CD4-positive, alpha-beta T cell (primary cell): Measurements from ENCODE around the gene SRPK2. TPM values are rescaled to one million over a fixed set of nuclear protein-coding genes. Genes with fewer than 3 reads are reported as not detected.
"Not testable (repeated sequence)": the region's sequence is repeated elsewhere in the genome, so short reads cannot be mapped to it uniquely, and the experiment has no call there.

Experiments
- ATAC-seq: fragments of 200-7000 bp; cut with Tn5 transposase; one replicate; pipeline ENCODE4 v1.10.0; 2022; ENCODE audit warnings: mild to moderate bottlenecking; ENCODE audit not compliant: poor library complexity
- CTCF ChIA-PET: fragments of 350-600 bp; sonication (Branson Sonifier 250); formaldehyde crosslinking; loops from one replicate; lab custom pipeline; 2021; ENCODE audit warnings: antibody characterized with exemption, inconsistent platforms; lab: Charles Lee
- POLR2A ChIA-PET: fragments of 350-600 bp; sonication (Branson Sonifier 250); formaldehyde crosslinking; loops from one replicate; lab custom pipeline; 2021; ENCODE audit warnings: antibody characterized with exemption, inconsistent platforms; lab: Charles Lee
- DNase-seq, 14 experiments: peaks; one replicate each; pipeline ENCODE4 v3.0.0-alpha.2; 2013 to 2020; ENCODE audit warnings: mixed read lengths in 2 of 14
- H3K27ac ChIP-seq, 2 donors: one replicate each; pipeline versions ENCODE4 v1.5.1 to v1.7.0; 2013; ENCODE audit warnings: low read length in 2 of 2, low read depth in 1 of 2, mild to moderate bottlenecking in 1 of 2
- H3K27me3 ChIP-seq, 2 experiments: 1 replicate in 1 of 2; 2 replicates in 1 of 2; pipeline versions ENCODE4 v1.6.1 to v1.7.0; 2013; ENCODE audit warnings: low read length in 2 of 2, control low read depth in 1 of 2, mild to moderate bottlenecking in 1 of 2, moderate library complexity in 1 of 2; ENCODE audit not compliant: insufficient read depth in 2 of 2, control insufficient read depth in 1 of 2
- H3K36me3 ChIP-seq: one replicate; pipeline ENCODE4 v1.6.1; 2013; ENCODE audit warnings: low read length, control low read depth; ENCODE audit not compliant: insufficient read depth
- H3K4me1 ChIP-seq: one replicate; pipeline ENCODE4 v1.6.1; 2013; ENCODE audit warnings: low read length, control low read depth; ENCODE audit not compliant: insufficient read depth
- H3K4me3 ChIP-seq: one replicate; pipeline ENCODE4 v1.5.1; 2013; ENCODE audit warnings: mild to moderate bottlenecking, low read length, moderate library complexity
- H3K9me3 ChIP-seq, 2 experiments: 1 replicate in 1 of 2; 2 replicates in 1 of 2; pipeline versions ENCODE4 v1.6.1 to v1.7.0; 2013; ENCODE audit warnings: low read length in 2 of 2, mild to moderate bottlenecking in 2 of 2, control low read depth in 1 of 2, moderate library complexity in 1 of 2; ENCODE audit not compliant: control insufficient read depth in 1 of 2, insufficient read depth in 1 of 2
- H3K27ac Mint-ChIP-seq: one replicate; pipeline ENCODE4 v1.8.0; 2020; ENCODE audit warnings: mixed read lengths
- H3K27me3 Mint-ChIP-seq: one replicate; pipeline ENCODE4 v1.8.0; 2021; ENCODE audit warnings: mixed read lengths
- H3K36me3 Mint-ChIP-seq: one replicate; pipeline ENCODE4 v1.8.0; 2021; ENCODE audit warnings: low read depth, mixed read lengths
- H3K4me1 Mint-ChIP-seq: one replicate; pipeline ENCODE4 v1.8.0; 2021; ENCODE audit warnings: low read depth, mixed read lengths
- H3K4me3 Mint-ChIP-seq: one replicate; pipeline ENCODE4 v1.8.0; 2020; ENCODE audit warnings: mild to moderate bottlenecking, mixed read lengths
- H3K9me3 Mint-ChIP-seq: one replicate; pipeline ENCODE4 v1.8.0; 2020; ENCODE audit warnings: mixed read lengths
- intact Hi-C, 2 experiments: fragments of 100-400 bp; cut with DNase I in 1 of 2; cut with micrococcal nuclease in 1 of 2; formaldehyde crosslinking; loops; one replicate each; pipeline versions ENCODE4 v1.15.1 to v1.9.0; 2023 to 2025; cut with DNase I, micrococcal nuclease
- total RNA-seq, 174 experiments: library from RNA in 2 of 174; stranded (reverse) in 2 of 174; gene quantifications; one replicate each; pipeline ENCODE4 v1.2.3 and lab custom pipeline; 2021 to 2026
- TF ChIP-seq, protein P1 (sequence below): fragments of 200-600 bp; IDR thresholded peaks from one replicate; pipeline ENCODE4 v1.8.0; 2022; ENCODE audit warnings: antibody characterized with exemption, mild to moderate bottlenecking

Gene SRPK2
- total RNA-seq, 2 experiments from 2014 or later, result 39.9 to 40.9 TPM

DNA sequence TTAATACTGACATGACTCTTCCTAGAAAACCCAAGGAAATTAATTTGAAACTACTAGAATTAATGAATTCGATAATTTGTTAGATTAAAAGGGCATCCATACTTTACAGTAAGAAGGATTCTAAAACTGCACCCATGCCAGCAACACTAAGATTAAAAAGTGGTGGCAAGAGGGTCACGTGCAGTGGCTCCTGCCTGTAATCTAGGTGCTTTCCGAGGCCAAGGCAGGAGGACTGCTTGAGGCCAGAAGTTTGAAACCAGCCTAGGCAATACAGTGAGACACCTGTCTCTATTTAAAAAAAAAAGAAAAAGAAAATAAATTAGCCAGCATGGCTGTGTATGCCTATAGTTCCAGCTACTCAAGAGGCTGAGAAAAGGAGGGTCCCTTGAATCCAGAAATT, 58.2 kb downstream of the SRPK2 start:
- CTCF ChIA-PET, result interaction anchor here (1.0 kb wide), 2 partner anchors 9 to 32 kb away, joined by 3 read pairs; no protein-coding TSS in a partner anchor
- Histone ChIP-seq H3K4me3 (no peak overlapping the region), H3K36me3 (no peaks in the 10 kb centered on the region), H3K4me1 (peaks cover 2% of the 10 kb centered on the region), H3K9me3 (no peaks in the 10 kb centered on the region), H3K27ac (no peak overlapping the region), H3K27me3 (no peaks in the 10 kb centered on the region)
- Mint-ChIP-seq H3K27ac (no peak overlapping the region), H3K4me1 (peaks cover 39% of the 10 kb centered on the region), H3K9me3 (no peaks in the 10 kb centered on the region), H3K27me3 (no peaks in the 10 kb centered on the region), H3K36me3 (no peaks in the 10 kb centered on the region), H3K4me3 (no peak overlapping the region)
- intact Hi-C loops, result loop anchor here in 1 of 2 experiments (5.0 kb wide), 2 partner anchors 308 to 403 kb away; no protein-coding TSS in a partner anchor
- TF ChIP-seq, protein P1, sequence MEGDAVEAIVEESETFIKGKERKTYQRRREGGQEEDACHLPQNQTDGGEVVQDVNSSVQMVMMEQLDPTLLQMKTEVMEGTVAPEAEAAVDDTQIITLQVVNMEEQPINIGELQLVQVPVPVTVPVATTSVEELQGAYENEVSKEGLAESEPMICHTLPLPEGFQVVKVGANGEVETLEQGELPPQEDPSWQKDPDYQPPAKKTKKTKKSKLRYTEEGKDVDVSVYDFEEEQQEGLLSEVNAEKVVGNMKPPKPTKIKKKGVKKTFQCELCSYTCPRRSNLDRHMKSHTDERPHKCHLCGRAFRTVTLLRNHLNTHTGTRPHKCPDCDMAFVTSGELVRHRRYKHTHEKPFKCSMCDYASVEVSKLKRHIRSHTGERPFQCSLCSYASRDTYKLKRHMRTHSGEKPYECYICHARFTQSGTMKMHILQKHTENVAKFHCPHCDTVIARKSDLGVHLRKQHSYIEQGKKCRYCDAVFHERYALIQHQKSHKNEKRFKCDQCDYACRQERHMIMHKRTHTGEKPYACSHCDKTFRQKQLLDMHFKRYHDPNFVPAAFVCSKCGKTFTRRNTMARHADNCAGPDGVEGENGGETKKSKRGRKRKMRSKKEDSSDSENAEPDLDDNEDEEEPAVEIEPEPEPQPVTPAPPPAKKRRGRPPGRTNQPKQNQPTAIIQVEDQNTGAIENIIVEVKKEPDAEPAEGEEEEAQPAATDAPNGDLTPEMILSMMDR, result no peak
- POLR2A ChIA-PET, result interaction anchor here (1.0 kb wide), 1 partner anchor 10 kb away, joined by 3 read pairs; no protein-coding TSS in a partner anchor
- no peak for ATAC-seq
- DNase-seq, result no peak

DNA sequence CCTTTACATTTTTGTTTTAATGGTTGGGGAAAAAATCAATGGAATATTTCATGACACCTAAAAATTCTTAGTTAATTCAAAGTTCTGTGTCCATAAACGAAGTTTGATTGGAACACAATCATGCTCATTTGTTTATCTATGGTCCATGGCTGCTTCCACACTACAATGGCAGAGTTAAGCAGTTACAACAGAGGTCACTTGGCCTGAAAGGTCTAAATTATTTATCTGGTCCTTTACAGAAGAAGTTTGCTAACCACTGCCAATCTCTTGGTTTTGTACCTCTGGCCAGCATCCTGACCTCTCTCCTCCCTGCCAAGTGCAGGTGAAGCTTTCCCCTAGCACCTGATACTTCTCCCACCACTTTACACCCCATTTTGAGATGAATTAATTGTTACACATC, 61.5 kb downstream of the SRPK2 start:
- Mint-ChIP-seq H3K36me3 (peaks cover 6% of the 10 kb centered on the region), H3K9me3 (no peaks in the 10 kb centered on the region), H3K27me3 (no peaks in the 10 kb centered on the region), H3K4me3 (no peak overlapping the region), H3K27ac (no peak overlapping the region), H3K4me1 (peaks cover 58% of the 10 kb centered on the region)
- TF ChIP-seq, protein P1, result no peak
- ATAC-seq (no peak), DNase-seq (no peak)
- ChIA-PET CTCF (interaction anchor here (1.0 kb wide), 1 partner anchor 58 kb away, joined by 4 read pairs; no protein-coding TSS in a partner anchor), POLR2A (interaction anchor here (0.6 kb wide), 1 partner anchor 69 kb away, joined by 3 read pairs; no protein-coding TSS in a partner anchor)
- peaks cover 0 to under 1% of the 10 kb centered on the region in 2 experiments for H3K9me3 ChIP-seq
- H3K4me1 ChIP-seq, result peaks cover 2% of the 10 kb centered on the region
- no peaks in the 10 kb centered on the region for H3K27me3 ChIP-seq
- no peaks in the 10 kb centered on the region for H3K36me3 ChIP-seq
- intact Hi-C loops, result no loop called here
- H3K27ac ChIP-seq, result no peak overlapping the region
- H3K4me3 ChIP-seq, result no peak overlapping the region

DNA sequence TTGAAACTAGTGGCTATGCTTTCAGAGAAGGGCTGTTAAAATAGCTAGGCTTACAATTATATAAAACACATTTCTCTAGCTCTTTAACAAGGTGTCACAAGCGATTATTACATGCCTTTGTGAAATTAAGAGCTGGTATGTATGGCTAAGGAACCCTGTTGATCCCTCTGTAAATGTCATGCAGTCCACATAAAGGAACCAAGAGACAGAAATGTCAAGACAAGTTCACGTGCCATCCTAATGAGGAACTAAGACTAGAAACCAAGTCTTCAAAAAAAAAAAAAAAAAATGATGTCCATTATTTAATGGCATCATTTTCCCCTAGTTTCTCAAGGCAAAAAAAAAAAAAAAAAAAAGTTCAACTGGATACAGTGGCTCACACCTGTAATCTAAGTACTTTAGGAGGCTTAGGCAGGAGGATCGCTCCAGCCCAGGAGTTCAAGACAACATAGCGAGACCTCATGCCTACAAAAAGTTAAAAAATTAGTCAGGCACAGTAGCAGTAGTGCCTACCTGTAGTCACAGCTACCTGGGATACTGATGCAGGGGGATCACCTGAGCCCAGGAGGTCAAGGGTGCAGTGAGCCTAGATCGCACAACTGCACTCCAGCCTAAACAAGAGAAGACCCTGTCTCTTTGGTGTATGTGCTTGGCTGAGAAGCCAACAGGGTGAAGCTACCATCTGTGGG, 63.4 kb downstream of the SRPK2 start:
- Mint-ChIP-seq H3K27me3 (no peaks in the 10 kb centered on the region), H3K27ac (no peak overlapping the region), H3K9me3 (no peaks in the 10 kb centered on the region), H3K36me3 (peaks cover 18% of the 10 kb centered on the region), H3K4me1 (peaks cover 66% of the 10 kb centered on the region), H3K4me3 (no peak overlapping the region)
- DNase-seq, result no peak
- POLR2A ChIA-PET, result no interaction called here
- Histone ChIP-seq H3K4me1 (peaks cover 2% of the 10 kb centered on the region), H3K4me3 (no peak overlapping the region), H3K27ac (no peak overlapping the region), H3K9me3 (peaks cover 0 to 4% of the 10 kb centered on the region in 2 experiments), H3K36me3 (no peaks in the 10 kb centered on the region), H3K27me3 (no peaks in the 10 kb centered on the region)
- no peak for ATAC-seq
- TF ChIP-seq, protein P1, result no peak
- intact Hi-C loops, result no loop called here
- CTCF ChIA-PET, result no interaction called here

GRCh38 chr7:105324606-105325005, 64.1 kb downstream of the SRPK2 start:
- H3K9me3 ChIP-seq, H3K9me3 Mint-ChIP-seq, H3K4me1 ChIP-seq, H3K4me3 ChIP-seq, H3K36me3 ChIP-seq, DNase-seq, CTCF ChIA-PET, H3K27ac Mint-ChIP-seq, H3K4me3 Mint-ChIP-seq, ATAC-seq, intact Hi-C loops, H3K27ac ChIP-seq, POLR2A ChIA-PET, H3K27me3 ChIP-seq, H3K27me3 Mint-ChIP-seq: not testable (repeated sequence)
- peaks cover 74% of the 10 kb centered on the region for H3K4me1 Mint-ChIP-seq
- H3K36me3 Mint-ChIP-seq, result peaks cover 18% of the 10 kb centered on the region
